ENCODE data around the gene CDKAL1.

Gene CDKAL1

GRCh38 chr6:21061892-21062291 lies 527.6 kb downstream of the CDKAL1 start:
- TF ChIP-seq CTCF (IDR thresholded peaks at IDR 0.05; ENCODE audit: insufficient read depth, low read length, poor library complexity, severe bottlenecking), result no peak
- Histone ChIP-seq H3K4me3 (replicated peaks; ENCODE audit: low read depth, low read length) (no peak overlapping the region), H3K27me3 (replicated peaks; ENCODE audit: control insufficient read depth, insufficient read depth, low read length) (no peaks in the 10 kb centered on the region), H3K36me3 (ENCODE audit: control insufficient read depth, insufficient read depth, low read length) (no peaks in the 10 kb centered on the region; the same call in 1 of the 2 replicates)
- DNase-seq (ENCODE audit: extremely low read depth, insufficient read length), result no peak

- DNase-seq (ENCODE audit: extremely low read depth, insufficient read length), result no peak
- Histone ChIP-seq H3K27me3 (replicated peaks; ENCODE audit: control insufficient read depth, insufficient read depth, low read length) (no peaks in the 10 kb centered on the region), H3K4me3 (replicated peaks; ENCODE audit: low read depth, low read length) (no peak overlapping the region), H3K36me3 (ENCODE audit: control insufficient read depth, insufficient read depth, low read length) (no peaks in the 10 kb centered on the region; the same call in 1 of the 2 replicates)
- no peak for TF ChIP-seq CTCF (IDR thresholded peaks at IDR 0.05; ENCODE audit: insufficient read depth, low read length, poor library complexity, severe bottlenecking)
These were observed 530.6 kb downstream of the CDKAL1 start for GRCh38 chr6:21064756-21065340.

- no peak overlapping the region for H3K4me3 ChIP-seq (replicated peaks; ENCODE audit: low read depth, low read length)
- DNase-seq (ENCODE audit: extremely low read depth, insufficient read length), result no peak
These were observed 533.3 kb downstream of the CDKAL1 start for GRCh38 chr6:21067521-21067920.

GRCh38 chr6:21070620-21071019 lies 536.4 kb downstream of the CDKAL1 start:
- H3K27me3 ChIP-seq (replicated peaks; ENCODE audit: control insufficient read depth, insufficient read depth, low read length), result no peaks in the 10 kb centered on the region
- DNase-seq (ENCODE audit: extremely low read depth, insufficient read length), result no peak
- H3K4me3 ChIP-seq (replicated peaks; ENCODE audit: low read depth, low read length), result no peak overlapping the region

More at GRCh38 chr6:21067521-21067920, 533.3 kb downstream of the CDKAL1 start:
- Histone ChIP-seq H3K36me3 (ENCODE audit: control insufficient read depth, insufficient read depth, low read length) (no peaks in the 10 kb centered on the region; the same call in 1 of the 2 replicates), H3K27me3 (replicated peaks; ENCODE audit: control insufficient read depth, insufficient read depth, low read length) (no peaks in the 10 kb centered on the region)
- TF ChIP-seq CTCF (IDR thresholded peaks at IDR 0.05; ENCODE audit: insufficient read depth, low read length, poor library complexity, severe bottlenecking), result no peak

DNA sequence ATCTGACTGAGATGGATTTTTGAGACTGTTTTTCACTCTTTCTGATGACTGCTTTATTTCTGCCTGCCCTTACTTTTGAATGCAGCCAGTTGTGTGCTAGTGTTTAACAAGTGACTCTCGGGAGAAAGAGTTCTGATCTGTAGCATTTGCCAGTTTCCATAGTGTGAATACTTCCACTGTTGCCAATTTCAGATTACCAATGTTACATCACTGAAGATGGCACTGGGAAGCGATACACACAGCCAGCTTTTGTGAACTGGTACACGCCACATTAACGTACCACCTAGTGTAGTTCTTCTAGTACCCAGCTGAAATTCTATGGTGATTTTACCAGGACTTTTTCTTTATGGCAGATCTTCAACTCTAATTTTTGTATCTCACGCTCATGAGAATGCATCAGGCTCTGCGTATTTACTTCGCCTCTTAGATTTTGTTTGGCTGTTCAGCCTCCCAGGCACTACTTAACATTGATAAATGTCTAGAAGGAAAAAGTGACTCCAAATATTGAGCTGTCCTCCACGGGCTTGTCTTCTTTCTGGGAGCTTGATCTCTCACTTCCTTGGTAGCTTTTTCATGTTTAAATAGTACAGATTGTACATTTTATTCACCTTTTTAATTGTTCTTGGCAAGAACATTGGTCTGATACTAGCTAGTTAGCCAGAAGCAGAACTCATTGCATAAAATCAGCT lies 537.7 kb downstream of the CDKAL1 start:
- Histone ChIP-seq H3K36me3 (ENCODE audit: control insufficient read depth, insufficient read depth, low read length) (no peaks in the 10 kb centered on the region), H3K27me3 (replicated peaks; ENCODE audit: control insufficient read depth, insufficient read depth, low read length) (no peaks in the 10 kb centered on the region), H3K4me3 (replicated peaks; ENCODE audit: low read depth, low read length) (no peak overlapping the region)
- no peak for DNase-seq (ENCODE audit: extremely low read depth, insufficient read length)
- no peak for TF ChIP-seq CTCF (IDR thresholded peaks at IDR 0.05; ENCODE audit: insufficient read depth, low read length, poor library complexity, severe bottlenecking)

More at GRCh38 chr6:21070620-21071019, 536.4 kb downstream of the CDKAL1 start:
- no peak for TF ChIP-seq CTCF (IDR thresholded peaks at IDR 0.05; ENCODE audit: insufficient read depth, low read length, poor library complexity, severe bottlenecking)
- H3K36me3 ChIP-seq (ENCODE audit: control insufficient read depth, insufficient read depth, low read length), result no peaks in the 10 kb centered on the region; the same call in 1 of the 2 replicates
